BJ (cell line): ENCODE results near the gene WWOX. TPM values are rescaled to one million over a fixed set of nuclear protein-coding genes. Genes with fewer than 3 reads are reported as not detected.
"Not testable (repeated sequence)": the region's sequence is repeated elsewhere in the genome, so short reads cannot be mapped to it uniquely, and the experiment has no call there.

Experiments
- CTCF ChIA-PET: fragments of 350-600 bp; formaldehyde crosslinking; extraction: SDS; loops from one replicate; lab custom pipeline; 2021; ENCODE audit warnings: antibody characterized with exemption, inconsistent platforms; lab: Yijun Ruan, JAX
- POLR2A ChIA-PET: fragments of 300-600 bp; sonication (Branson Sonifier 250); formaldehyde crosslinking; extraction: SDS; loops from one replicate; lab custom pipeline; 2021; ENCODE audit warnings: antibody characterized with exemption; lab: Charles Lee
- DNase-seq: peaks from one replicate; pipeline ENCODE4 v3.0.0-alpha.2; 2011; ENCODE audit warnings: low read depth
- H3K27me3 ChIP-seq: 2 replicates; pipeline ENCODE4 v1.6.0; 2011; ENCODE audit warnings: low read length; ENCODE audit not compliant: control insufficient read depth, insufficient read depth
- H3K36me3 ChIP-seq: 2 replicates; pipeline ENCODE4 v1.5.1; 2011; ENCODE audit warnings: low read length; ENCODE audit not compliant: control insufficient read depth, insufficient read depth
- H3K4me3 ChIP-seq: 2 replicates; pipeline ENCODE4 v1.5.1; 2011; ENCODE audit warnings: low read depth, mild to moderate bottlenecking, control low read depth, low read length
- CTCF ChIP-seq: IDR thresholded peaks from 2 replicates; pipeline ENCODE4 v1.5.1; 2011; ENCODE audit warnings: low read depth, mild to moderate bottlenecking, control low read depth, inconsistent platforms, low read length, moderate library complexity; ENCODE audit not compliant: insufficient read depth
- polyA plus RNA-seq: library from polyadenylated mRNA; depleted of rRNA; stranded (reverse); fragments of >200 nt; gene quantifications from 2 replicates; pipeline ENCODE4 v1.2.3, GENCODE V29; 2011

Gene WWOX
- polyA plus RNA-seq, 1 experiment: 3.1 TPM

GRCh38 chr16:78510496-78510895 is 411.0 kb downstream of the WWOX start:
- ChIA-PET POLR2A (no interaction called here), CTCF (no interaction called here)
- no peak for DNase-seq
- Histone ChIP-seq H3K36me3 (no peaks in the 10 kb centered on the region), H3K4me3 (no peak overlapping the region), H3K27me3 (no peaks in the 10 kb centered on the region)
- TF ChIP-seq CTCF: no peak

GRCh38 chr16:78513838-78514237 is 414.4 kb downstream of the WWOX start:
- CTCF ChIA-PET: no interaction called here
- H3K4me3 ChIP-seq: no peak overlapping the region
- no peaks in the 10 kb centered on the region for H3K36me3 ChIP-seq
- TF ChIP-seq CTCF: no peak
- DNase-seq: no peak
- POLR2A ChIA-PET: no interaction called here
- H3K27me3 ChIP-seq: no peaks in the 10 kb centered on the region

- H3K36me3 ChIP-seq, H3K27me3 ChIP-seq, H3K4me3 ChIP-seq, POLR2A ChIA-PET, DNase-seq: not testable (repeated sequence)
- CTCF ChIA-PET: interaction anchor here (0.6 kb wide), 1 partner anchor 1940 kb away, joined by 3 read pairs; no protein-coding TSS in a partner anchor
Observed at GRCh38 chr16:78514888-78515287, 415.4 kb downstream of the WWOX start.

GRCh38 chr16:78515421-78515820 is 416.0 kb downstream of the WWOX start:
- DNase-seq: no peak
- POLR2A ChIA-PET: no interaction called here
- CTCF ChIA-PET: interaction anchor here (0.6 kb wide), 1 partner anchor 1939 kb away, joined by 3 read pairs; no protein-coding TSS in a partner anchor
- H3K36me3 ChIP-seq: no peaks in the 10 kb centered on the region
- H3K27me3 ChIP-seq: no peaks in the 10 kb centered on the region
- no peak for TF ChIP-seq CTCF
- no peak overlapping the region for H3K4me3 ChIP-seq

- H3K27me3 ChIP-seq: no peaks in the 10 kb centered on the region
- CTCF ChIA-PET: interaction anchor here (0.9 kb wide), 1 partner anchor 12 kb away, joined by 3 read pairs; no protein-coding TSS in a partner anchor
- no peak overlapping the region for H3K4me3 ChIP-seq
- no peak for TF ChIP-seq CTCF
- H3K36me3 ChIP-seq: no peaks in the 10 kb centered on the region
- DNase-seq: no peak
- POLR2A ChIA-PET: no interaction called here
Observed at GRCh38 chr16:78516006-78516736, 416.7 kb downstream of the WWOX start.

- CTCF ChIA-PET: no interaction called here
- H3K27me3 ChIP-seq: no peaks in the 10 kb centered on the region
- no peaks in the 10 kb centered on the region for H3K36me3 ChIP-seq
- H3K4me3 ChIP-seq: no peak overlapping the region
- TF ChIP-seq CTCF: no peak
- POLR2A ChIA-PET: no interaction called here
- DNase-seq: no peak
Observed at GRCh38 chr16:78519896-78520295, 420.4 kb downstream of the WWOX start.
